Hepatic stellate cell (primary cell): ENCODE data around the gene SLC17A3.

Source experiments
- DNase-seq: peaks from one replicate; pipeline ENCODE4 v3.0.0; 2011; ENCODE audit warnings: low spot score

Gene SLC17A3

GRCh38 chr6:25874118-25874517 lies at the start of gene SLC17A3:
Gene SLC17A3 (minus strand): TSS chr6:25874243. CDS start chr6:25868387, 5,856 bp downstream.
- no peak for DNase-seq

GRCh38 chr6:25922301-25922700 lies 48.3 kb upstream of the SLC17A3 start:
- no peak for DNase-seq

- no peak for DNase-seq
Measured at GRCh38 chr6:25921525-25922203, 47.6 kb upstream of the SLC17A3 start.

GRCh38 chr6:25919657-25920056 lies 45.6 kb upstream of the SLC17A3 start:
- DNase-seq, result no peak

- no peak for DNase-seq
Measured at GRCh38 chr6:25918083-25918683, 44.1 kb upstream of the SLC17A3 start.

- no peak for DNase-seq
Measured at GRCh38 chr6:25916789-25917490, 42.9 kb upstream of the SLC17A3 start.

GRCh38 chr6:25916330-25916729 lies 42.3 kb upstream of the SLC17A3 start:
- no peak for DNase-seq

GRCh38 chr6:25913741-25914140 lies 39.7 kb upstream of the SLC17A3 start:
- DNase-seq, result no peak

- no peak for DNase-seq
Measured at GRCh38 chr6:25911351-25911750, 37.3 kb upstream of the SLC17A3 start.

GRCh38 chr6:25907475-25908014 lies 33.5 kb upstream of the SLC17A3 start:
- DNase-seq, result no peak

GRCh38 chr6:25903467-25904099 lies 29.5 kb upstream of the SLC17A3 start:
- no peak for DNase-seq

- DNase-seq, result no peak
Measured at GRCh38 chr6:25902071-25902470, 28.0 kb upstream of the SLC17A3 start.

- DNase-seq, result no peak
Measured at GRCh38 chr6:25900843-25901242, 26.8 kb upstream of the SLC17A3 start.

- no peak for DNase-seq
Measured at GRCh38 chr6:25899580-25900408, 25.8 kb upstream of the SLC17A3 start.

- DNase-seq, result no peak
Measured at GRCh38 chr6:25899123-25899522, 25.1 kb upstream of the SLC17A3 start.

- no peak for DNase-seq
Measured at GRCh38 chr6:25898289-25898977, 24.4 kb upstream of the SLC17A3 start.

- DNase-seq, result no peak
Measured at GRCh38 chr6:25896252-25896651, 22.2 kb upstream of the SLC17A3 start.

- DNase-seq, result no peak
Measured at GRCh38 chr6:25895771-25896170, 21.7 kb upstream of the SLC17A3 start.

GRCh38 chr6:25893778-25894177 lies 19.7 kb upstream of the SLC17A3 start:
- DNase-seq, result no peak

GRCh38 chr6:25892877-25893276 lies 18.8 kb upstream of the SLC17A3 start:
- no peak for DNase-seq
